ENCODE data around the gene ZNF674. TPM values are rescaled to one million over a fixed set of nuclear protein-coding genes. Genes with fewer than 3 reads are reported as not detected.

The ZNF674 gene
- total and polyA plus RNA-seq, 10 of the 15 experiments (the other 5 are each of a cell fraction or from before 2014, with no cell fraction given): 1.0 to 3.7 (median 1.8) TPM

GRCh38 chrX:46572340-46572936 lies 27.2 kb upstream of the ZNF674 start (continued):
- no peak for TF ChIP-seq ZNF687 (IDR thresholded peaks at IDR 0.05)
- TF ChIP-seq ZBED1 (IDR thresholded peaks at IDR 0.05; ENCODE audit: borderline replicate concordance): no peak
- no peak for TF ChIP-seq SMAD1 (IDR thresholded peaks at IDR 0.05; ENCODE audit: low read depth, partially characterized antibody)
- TF ChIP-seq HDGF (IDR thresholded peaks at IDR 0.05): no peak
- TF ChIP-seq HCFC1 (IDR thresholded peaks at IDR 0.05; ENCODE audit: low read length): no peak
- TF ChIP-seq IRF5 (IDR thresholded peaks at IDR 0.05; ENCODE audit: borderline replicate concordance): no peak
- no peak for TF ChIP-seq NR2C1 (IDR thresholded peaks at IDR 0.05)
- TF ChIP-seq ATF7 (IDR thresholded peaks at IDR 0.05; ENCODE audit: low read depth): peak; percentile 57; the same call in 1 of the 2 replicates
- TF ChIP-seq SRF (IDR thresholded peaks at IDR 0.05; ENCODE audit: low read depth in 2 of 2, low read length in 2 of 2): no peak
- no peak for TF ChIP-seq RCOR1 (conservative IDR thresholded peaks at IDR 0.05; ENCODE audit: low read depth, low read length)
- no peak for TF ChIP-seq SREBF1 (IDR thresholded peaks at IDR 0.05; ENCODE audit: low read length)
- TF ChIP-seq MAX (IDR thresholded peaks at IDR 0.05; ENCODE audit: low read depth, low read length): no peak
- TF ChIP-seq TCF7 (IDR thresholded peaks at IDR 0.05; ENCODE audit: borderline replicate concordance): no peak
- no peak for TF ChIP-seq CBFB (IDR thresholded peaks at IDR 0.05; ENCODE audit: low read depth)
- TF ChIP-seq TARDBP (IDR thresholded peaks at IDR 0.05; ENCODE audit: borderline replicate concordance): no peak
- TF ChIP-seq ZNF384 (IDR thresholded peaks at IDR 0.05; ENCODE audit: borderline replicate concordance, low read depth, low read length): no peak
- no peak for TF ChIP-seq SIN3A (IDR thresholded peaks at IDR 0.05; ENCODE audit: low read depth, low read length)
- TF ChIP-seq SUPT20H (IDR thresholded peaks at IDR 0.05; ENCODE audit: borderline replicate concordance, control insufficient read depth, low read depth, low read length): no peak
- TF ChIP-seq TCF3 (IDR thresholded peaks at IDR 0.05; ENCODE audit: borderline replicate concordance, insufficient read depth, low read depth, low read length): no peak
- no peak for TF ChIP-seq GATAD2B (conservative IDR thresholded peaks at IDR 0.05; ENCODE audit: low read depth)
- no peak for TF ChIP-seq ESRRA (IDR thresholded peaks at IDR 0.05; ENCODE audit: low read length)
- TF ChIP-seq YBX1 (IDR thresholded peaks at IDR 0.05): no peak
- TF ChIP-seq, protein P1, sequence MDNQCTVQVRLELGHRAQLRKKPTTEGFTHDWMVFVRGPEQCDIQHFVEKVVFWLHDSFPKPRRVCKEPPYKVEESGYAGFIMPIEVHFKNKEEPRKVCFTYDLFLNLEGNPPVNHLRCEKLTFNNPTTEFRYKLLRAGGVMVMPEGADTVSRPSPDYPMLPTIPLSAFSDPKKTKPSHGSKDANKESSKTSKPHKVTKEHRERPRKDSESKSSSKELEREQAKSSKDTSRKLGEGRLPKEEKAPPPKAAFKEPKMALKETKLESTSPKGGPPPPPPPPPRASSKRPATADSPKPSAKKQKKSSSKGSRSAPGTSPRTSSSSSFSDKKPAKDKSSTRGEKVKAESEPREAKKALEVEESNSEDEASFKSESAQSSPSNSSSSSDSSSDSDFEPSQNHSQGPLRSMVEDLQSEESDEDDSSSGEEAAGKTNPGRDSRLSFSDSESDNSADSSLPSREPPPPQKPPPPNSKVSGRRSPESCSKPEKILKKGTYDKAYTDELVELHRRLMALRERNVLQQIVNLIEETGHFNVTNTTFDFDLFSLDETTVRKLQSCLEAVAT (IDR thresholded peaks at IDR 0.05): no peak
- no peak for TF ChIP-seq GABPA (IDR thresholded peaks at IDR 0.05; ENCODE audit: low read depth)
- peak; percentile 19; the same call in 1 of the 2 replicates for TF ChIP-seq RAD21 (IDR thresholded peaks at IDR 0.05; ENCODE audit: insufficient read depth, low read depth, low read length)

Data from GM12878 (cell line).